GM21576 (cell line): ENCODE results near the gene EBF3.
A peak's percentile ranks its signal among the peaks of the same experiment; 100 is the strongest.

ENCODE experiments used
- ATAC-seq: cut with Tn5 transposase; IDR thresholded peaks from one replicate; pipeline ENCODE4 v1.9.1; 2021; ENCODE audit warnings: mild to moderate bottlenecking, moderate library complexity; ENCODE audit not compliant: unreplicated experiment

EBF3 gene

GRCh38 chr10:129877773-129878371 lies 86.2 kb downstream of the EBF3 start:
- peak; percentile 62 for ATAC-seq

GRCh38 chr10:129876838-129877237 lies 87.2 kb downstream of the EBF3 start:
- ATAC-seq: no peak

GRCh38 chr10:129875993-129876726 lies 87.9 kb downstream of the EBF3 start:
- no peak for ATAC-seq

GRCh38 chr10:129873351-129873750 lies 90.7 kb downstream of the EBF3 start:
- ATAC-seq: no peak

- ATAC-seq: no peak
Measured at GRCh38 chr10:129871966-129872365, 92.1 kb downstream of the EBF3 start.

GRCh38 chr10:129870961-129871621 lies 93.0 kb downstream of the EBF3 start:
- no peak for ATAC-seq

GRCh38 chr10:129870474-129870757 lies 93.7 kb downstream of the EBF3 start:
- no peak for ATAC-seq

- ATAC-seq: no peak
Measured at GRCh38 chr10:129869596-129870473, 94.2 kb downstream of the EBF3 start.

- no peak for ATAC-seq
Measured at GRCh38 chr10:129868449-129869035, 95.5 kb downstream of the EBF3 start.

GRCh38 chr10:129867631-129868179 lies 96.4 kb downstream of the EBF3 start:
- ATAC-seq: no peak

- ATAC-seq: no peak
Measured at GRCh38 chr10:129866894-129867293, 97.2 kb downstream of the EBF3 start.

- no peak for ATAC-seq
Measured at GRCh38 chr10:129865960-129866359, 98.1 kb downstream of the EBF3 start.

GRCh38 chr10:129865413-129865812 lies 98.7 kb downstream of the EBF3 start:
- ATAC-seq: no peak

- no peak for ATAC-seq
Measured at GRCh38 chr10:129864601-129865126, 99.4 kb downstream of the EBF3 start.

GRCh38 chr10:129864082-129864481 lies 100.0 kb downstream of the EBF3 start:
- no peak for ATAC-seq

- ATAC-seq: no peak
Measured at GRCh38 chr10:129863201-129863663, 100.8 kb downstream of the EBF3 start.

GRCh38 chr10:129861776-129862531 lies 102.1 kb downstream of the EBF3 start:
- ATAC-seq: no peak

- ATAC-seq: no peak
Measured at GRCh38 chr10:129860396-129860795, 103.7 kb downstream of the EBF3 start.

GRCh38 chr10:129859536-129859935 lies 104.5 kb downstream of the EBF3 start:
- ATAC-seq: no peak
